A549 (cell line): ENCODE data around the gene AUTS2. TPM values are rescaled to one million over a fixed set of nuclear protein-coding genes. Genes with fewer than 3 reads are reported as not detected.

Experiments used
- ATAC-seq, 2 experiments: fragments of 200-7000 bp in 1 of 2; fragments of >200 bp in 1 of 2; cut with Nextera tagmentation in 1 of 2; cut with Tn5 transposase in 1 of 2; 3 replicates each; pipeline versions ENCODE4 v1.8.0 to v1.9.1; 2018 to 2020; ENCODE audit warnings: mild to moderate bottlenecking in 1 of 2, moderate library complexity in 1 of 2
- CTCF ChIA-PET: fragments of 300-600 bp; sonication (Branson Sonifier 250); formaldehyde crosslinking; extraction: SDS; loops from one replicate; lab custom pipeline; 2021; ENCODE audit warnings: antibody characterized with exemption, inconsistent platforms; lab: Yijun Ruan, JAX
- POLR2A ChIA-PET: fragments of 350-600 bp; formaldehyde crosslinking; extraction: SDS; loops from one replicate; lab custom pipeline; 2021; ENCODE audit warnings: antibody characterized with exemption, inconsistent platforms; lab: Yijun Ruan, JAX
- DNase-seq, 2 experiments: peaks; one replicate each; pipeline versions ENCODE4 v3.0.0 to v3.0.0-alpha.2; 2011 to 2016; ENCODE audit warnings: low read depth in 1 of 2, low spot score in 1 of 2
- FAIRE-seq: peaks from 2 replicates; lab custom pipeline; 2011; peaks lifted over from hg19 to GRCh38; lab: Jason Lieb, UNC
- H3K27ac ChIP-seq, 2 experiments: fragments of >200 bp; sonication (Bioruptor Twin); formaldehyde crosslinking; 3 replicates each; pipeline ENCODE4 v1.5.1; 2016 to 2017
- H3K4me1 ChIP-seq: fragments of >200 bp; sonication (Bioruptor Twin); formaldehyde crosslinking; 3 replicates; pipeline ENCODE4 v1.6.1; 2016
- H3K4me2 ChIP-seq: fragments of >200 bp; sonication (Bioruptor Twin); formaldehyde crosslinking; 3 replicates; pipeline ENCODE4 v1.6.1; 2016
- H3K4me3 ChIP-seq: fragments of >200 bp; sonication (Bioruptor Twin); formaldehyde crosslinking; 3 replicates; pipeline ENCODE4 v1.5.1; 2016
- H3K9me3 ChIP-seq: fragments of >200 bp; sonication (Bioruptor Twin); formaldehyde crosslinking; 3 replicates; pipeline ENCODE4 v1.6.1; 2016
- BHLHE40 ChIP-seq: IDR thresholded peaks from 2 replicates; pipeline ENCODE4 v1.6.1; 2012; ENCODE audit warnings: low read depth, low read length, inconsistent platforms
- CEBPB ChIP-seq, 2 experiments: fragments of >200 bp in 1 of 2; sonication (Bioruptor Twin) in 1 of 2; formaldehyde crosslinking in 1 of 2; IDR thresholded peaks; 2 replicates each; pipeline ENCODE4 v1.6.1; 2012 to 2016
- CHD4 ChIP-seq: fragments of 200-600 bp; sonication (generic); IDR thresholded peaks from 2 replicates; pipeline ENCODE4 v1.6.1; 2016; ENCODE audit warnings: antibody characterized with exemption, mild to moderate bottlenecking, borderline replicate concordance
- EHF ChIP-seq: fragments of 250-450 bp; sonication (Bioruptor Pico); IDR thresholded peaks from 2 replicates; pipeline ENCODE4 v1.5.0; 2020; ENCODE audit warnings: mild to moderate bottlenecking
- EHMT2 ChIP-seq: fragments of 200-600 bp; sonication (generic); IDR thresholded peaks from 2 replicates; pipeline ENCODE4 v1.6.1; 2016; ENCODE audit warnings: antibody characterized with exemption, low read depth, mild to moderate bottlenecking, moderate library complexity
- ESRRA ChIP-seq: fragments of 150-350 bp; IDR thresholded peaks from 2 replicates; pipeline ENCODE4 v1.6.1; 2014; ENCODE audit warnings: mild to moderate bottlenecking, low read length, borderline replicate concordance
- FOSB ChIP-seq: fragments of 250-450 bp; sonication (Bioruptor Pico); IDR thresholded peaks from 2 replicates; pipeline ENCODE4 v1.5.0; 2020; ENCODE audit warnings: mild to moderate bottlenecking, moderate library complexity
- HDAC2 ChIP-seq: fragments of 200-600 bp; sonication (generic); IDR thresholded peaks from 2 replicates; pipeline ENCODE4 v1.6.1; 2016
- HOXB5 ChIP-seq: fragments of 250-450 bp; sonication (Bioruptor Pico); IDR thresholded peaks from 2 replicates; pipeline ENCODE4 v1.5.0; 2020; ENCODE audit warnings: mild to moderate bottlenecking, moderate library complexity
- JUN ChIP-seq, 2 experiments: fragments of >200 bp; sonication (Bioruptor Twin); formaldehyde crosslinking; IDR thresholded peaks; 2 replicates in 1 of 2; 3 replicates in 1 of 2; pipeline ENCODE4 v1.6.1; 2016 to 2017
- JUNB ChIP-seq: fragments of >200 bp; sonication (Bioruptor Twin); formaldehyde crosslinking; IDR thresholded peaks from 2 replicates; pipeline ENCODE4 v1.6.1; 2016
- KDM1A ChIP-seq: fragments of 200-600 bp; sonication (generic); IDR thresholded peaks from 2 replicates; pipeline ENCODE4 v1.6.1; 2016; ENCODE audit warnings: low read depth, mild to moderate bottlenecking
- KDM5A ChIP-seq: fragments of 200-600 bp; sonication (generic); IDR thresholded peaks from 2 replicates; pipeline ENCODE4 v1.6.1; 2016; ENCODE audit warnings: antibody characterized with exemption, mild to moderate bottlenecking
- NR3C1 ChIP-seq: fragments of >200 bp; sonication (Bioruptor Twin); formaldehyde crosslinking; IDR thresholded peaks from 3 replicates; pipeline ENCODE4 v1.6.1; 2017
- PBX3 ChIP-seq: IDR thresholded peaks from 2 replicates; pipeline ENCODE4 v1.6.1; 2012
- RFX5 ChIP-seq: fragments of 450-650 bp; IDR thresholded peaks from 2 replicates; pipeline ENCODE4 v1.7.1; 2014; ENCODE audit warnings: antibody characterized with exemption, mild to moderate bottlenecking, moderate library complexity
- SREBF2 ChIP-seq: fragments of 450-650 bp; IDR thresholded peaks from 2 replicates; pipeline ENCODE4 v1.6.1; 2014; ENCODE audit warnings: mild to moderate bottlenecking, moderate library complexity
- TP53 ChIP-seq: fragments of 250-450 bp; sonication (Bioruptor Pico); IDR thresholded peaks from 2 replicates; pipeline ENCODE4 v1.5.0; 2021; ENCODE audit warnings: mild to moderate bottlenecking, moderate library complexity
- USF2 ChIP-seq: fragments of 450-650 bp; IDR thresholded peaks from 2 replicates; pipeline ENCODE4 v1.6.1; 2014; ENCODE audit warnings: antibody characterized with exemption
- ZNF302 ChIP-seq: fragments of 250-450 bp; sonication (Bioruptor Pico); IDR thresholded peaks from 2 replicates; pipeline ENCODE4 v1.9.0; 2021; ENCODE audit warnings: inconsistent platforms, mild to moderate bottlenecking, moderate library complexity
- ZSCAN20 ChIP-seq: fragments of 250-450 bp; sonication (Bioruptor Pico); IDR thresholded peaks from 2 replicates; pipeline ENCODE4 v1.8.0; 2022; ENCODE audit warnings: mild to moderate bottlenecking, moderate library complexity
- WGBS: methylation state at CpG from one replicate; pipeline ENCODE4 v1.1.6; 2017; ENCODE audit errors: missing lambda C conversion rate; 5-methylcytosine and 5-hydroxymethylcytosine counted together
- polyA plus RNA-seq, 4 experiments: library from polyadenylated mRNA; depleted of rRNA in 3 of 4; stranded (reverse); fragments of >200 nt; fragmentation: RNase III in 1 of 4; extraction: RNeasy Plus Mini Kit Qiagen cat#74134 plus additional on column Dnase treatment in 1 of 4; gene quantifications; 2 replicates in 3 of 4; 3 replicates in 1 of 4; pipeline ENCODE4 v1.2.3, GENCODE V29; 2011 to 2017

Gene AUTS2
- polyA plus RNA-seq, 2 of the 4 experiments (the other 2 are of a cell fraction), result 1.6 to 3.6 TPM

GRCh38 chr7:70703785-70704184 is 1105.5 kb downstream of the AUTS2 start:
- ATAC-seq, result no peak
- FAIRE-seq, result no peak
- H3K4me3 ChIP-seq, result no peak overlapping the region
- 46% methylated on average over 4 of the region's 4 CpGs for WGBS
- H3K9me3 ChIP-seq, result no peaks in the 10 kb centered on the region
- ChIA-PET CTCF (interaction anchor here (0.6 kb wide), 2 partner anchors 805 to 1100 kb away, joined by 3 to 4 read pairs; no protein-coding TSS in a partner anchor), POLR2A (no interaction called here)
- TF ChIP-seq JUN (IDR thresholded peaks at IDR 0.05), result no peak
- no peak for TF ChIP-seq HDAC2
- TF ChIP-seq NR3C1, result no peak
- TF ChIP-seq ZSCAN20 (CRISPR knock-in tag), result no peak
- TF ChIP-seq ZNF302 (CRISPR knock-in tag), result no peak
- DNase-seq, result no peak
- H3K27ac ChIP-seq, result no peak overlapping the region
- H3K4me1 ChIP-seq, result no peaks in the 10 kb centered on the region
- no peak overlapping the region for H3K4me2 ChIP-seq

- H3K9me3 ChIP-seq, result no peaks in the 10 kb centered on the region
- no peak for DNase-seq
- no peak overlapping the region for H3K27ac ChIP-seq
- ChIA-PET CTCF (no interaction called here), POLR2A (no interaction called here)
- TF ChIP-seq TP53 (CRISPR knock-in tag) (no peak), KDM5A (no peak), KDM1A (no peak)
- no peak for ATAC-seq
- H3K4me3 ChIP-seq, result no peak overlapping the region
- no peak overlapping the region for H3K4me2 ChIP-seq
- FAIRE-seq, result no peak
- peaks cover 5% of the 10 kb centered on the region for H3K4me1 ChIP-seq
- WGBS, result 62% methylated on average over 5 of the region's 5 CpGs
These were observed 1106.6 kb downstream of the AUTS2 start for GRCh38 chr7:70704831-70705346.

GRCh38 chr7:70706204-70706603 is 1107.9 kb downstream of the AUTS2 start:
- POLR2A ChIA-PET, result no interaction called here
- 34% methylated on average over 4 of the region's 4 CpGs for WGBS

GRCh38 chr7:70706698-70707097 is 1108.4 kb downstream of the AUTS2 start:
- ChIA-PET CTCF (interaction anchor here (0.8 to 5.4 kb wide), 2 partner anchors 9 to 12 kb away, joined by 3 to 39 read pairs; no protein-coding TSS in a partner anchor), POLR2A (no interaction called here)
- Histone ChIP-seq H3K27ac (no peak overlapping the region), H3K4me3 (no peak overlapping the region), H3K9me3 (no peaks in the 10 kb centered on the region), H3K4me1 (peaks cover 12% of the 10 kb centered on the region), H3K4me2 (no peak overlapping the region)
- ATAC-seq (no peak), DNase-seq (no peak), FAIRE-seq (no peak)
- TF ChIP-seq CEBPB (IDR thresholded peaks at IDR 0.05) (no peak), PBX3 (no peak), ESRRA (no peak), EHF (CRISPR knock-in tag) (no peak), JUNB (no peak), KDM1A (no peak), BHLHE40 (no peak), RFX5 (no peak), EHMT2 (no peak), CHD4 (no peak), HOXB5 (CRISPR knock-in tag) (no peak)
- 38% methylated on average over 3 of the region's 3 CpGs for WGBS

More at GRCh38 chr7:70706204-70706603, 1107.9 kb downstream of the AUTS2 start:
- CTCF ChIA-PET, result interaction anchor here (5.4 kb wide), 1 partner anchor 8 kb away, joined by 39 read pairs; no protein-coding TSS in a partner anchor
- no peak overlapping the region for H3K27ac ChIP-seq
- no peak for DNase-seq
- TF ChIP-seq USF2 (peak; percentile 18; the same call in 1 of the 2 replicates), EHMT2 (no peak), SREBF2 (no peak), FOSB (CRISPR knock-in tag) (no peak), ZNF302 (CRISPR knock-in tag) (no peak)
- TF ChIP-seq, all 56 proteins: peak for 1
- FAIRE-seq (no peak), ATAC-seq (no peak)
- peaks cover 12% of the 10 kb centered on the region for H3K4me1 ChIP-seq
- no peaks in the 10 kb centered on the region for H3K9me3 ChIP-seq
- H3K4me2 ChIP-seq, result no peak overlapping the region
- no peak overlapping the region for H3K4me3 ChIP-seq
